Epidermal melanocyte (primary cell): ENCODE results near the gene SDK2.

Experiments used
- DNase-seq: peaks from one replicate; pipeline ENCODE4 v3.0.0; 2011; ENCODE audit warnings: low spot score; ENCODE audit not compliant: insufficient read length

The SDK2 gene

DNA sequence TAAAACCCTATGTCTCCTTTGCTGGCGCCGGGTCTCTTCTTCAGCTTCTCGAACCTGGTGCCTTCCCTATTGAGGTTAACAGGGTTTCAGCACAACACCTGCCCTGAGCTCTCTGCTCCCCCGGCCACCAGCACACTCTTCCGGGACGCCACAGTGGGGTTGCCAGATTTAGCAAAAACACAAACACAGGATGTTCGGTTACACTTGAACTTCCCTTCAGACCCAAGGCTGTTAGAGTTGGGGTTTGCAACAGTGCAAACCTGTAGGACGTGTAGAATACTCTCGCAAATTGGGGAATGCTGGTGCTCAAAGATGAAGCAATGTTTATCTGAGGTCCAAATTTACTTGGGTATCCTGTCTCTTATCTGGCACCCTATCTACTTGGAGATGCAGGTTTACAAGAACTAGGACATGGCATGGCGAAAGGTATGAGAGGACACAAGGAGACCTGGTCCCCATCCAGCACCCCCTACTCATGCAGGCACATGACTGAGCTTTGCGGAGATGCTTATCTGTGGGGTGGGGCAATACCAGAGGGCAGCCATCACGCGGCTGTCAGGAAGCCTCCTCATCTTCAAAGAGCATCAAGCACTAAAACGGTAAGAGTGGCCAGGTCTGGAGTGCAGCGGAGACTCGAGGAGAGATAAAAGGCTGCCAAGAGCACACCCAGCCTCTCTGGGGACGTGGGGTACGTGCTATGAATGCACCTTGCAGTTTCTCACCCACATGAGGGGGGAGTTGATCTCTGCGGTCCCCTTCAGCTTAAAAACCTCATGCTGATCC is 52.8 kb downstream of the SDK2 start:
- no peak for DNase-seq

DNA sequence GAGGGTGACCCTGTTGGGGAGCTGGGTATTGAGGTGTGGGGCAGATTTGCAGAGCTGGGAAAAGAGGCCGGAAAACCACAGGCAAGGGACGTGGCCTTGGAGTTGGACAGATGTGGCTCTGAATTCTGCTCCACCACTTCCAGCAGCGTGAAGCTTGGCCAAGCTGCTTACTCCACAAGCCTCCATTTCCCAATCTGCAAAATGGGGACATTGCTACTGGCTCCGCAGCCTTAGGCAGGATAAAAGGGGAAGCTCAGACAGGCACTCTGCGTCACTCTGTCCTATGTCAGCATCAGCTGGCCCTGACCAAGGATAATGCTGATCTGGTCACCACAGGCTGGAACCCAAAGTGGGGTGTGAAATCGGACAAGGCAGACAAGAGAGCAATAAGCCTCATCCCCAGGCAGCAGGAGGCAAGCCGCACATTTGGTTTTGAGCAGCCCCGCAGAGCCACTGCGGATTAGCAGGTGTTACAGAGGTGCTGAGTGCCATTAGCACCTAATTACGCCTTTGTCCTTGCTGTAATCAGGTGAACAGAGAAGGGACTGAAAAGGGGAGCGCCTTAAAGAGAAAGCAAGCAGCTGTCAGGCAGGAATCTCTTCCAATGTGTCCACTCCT is 54.8 kb downstream of the SDK2 start:
- DNase-seq, result no peak

- no peak for DNase-seq
Observed at GRCh38 chr17:73588891-73589290, 55.4 kb downstream of the SDK2 start.

- DNase-seq, result no peak
Observed at GRCh38 chr17:73588301-73588846, 55.9 kb downstream of the SDK2 start.

DNA sequence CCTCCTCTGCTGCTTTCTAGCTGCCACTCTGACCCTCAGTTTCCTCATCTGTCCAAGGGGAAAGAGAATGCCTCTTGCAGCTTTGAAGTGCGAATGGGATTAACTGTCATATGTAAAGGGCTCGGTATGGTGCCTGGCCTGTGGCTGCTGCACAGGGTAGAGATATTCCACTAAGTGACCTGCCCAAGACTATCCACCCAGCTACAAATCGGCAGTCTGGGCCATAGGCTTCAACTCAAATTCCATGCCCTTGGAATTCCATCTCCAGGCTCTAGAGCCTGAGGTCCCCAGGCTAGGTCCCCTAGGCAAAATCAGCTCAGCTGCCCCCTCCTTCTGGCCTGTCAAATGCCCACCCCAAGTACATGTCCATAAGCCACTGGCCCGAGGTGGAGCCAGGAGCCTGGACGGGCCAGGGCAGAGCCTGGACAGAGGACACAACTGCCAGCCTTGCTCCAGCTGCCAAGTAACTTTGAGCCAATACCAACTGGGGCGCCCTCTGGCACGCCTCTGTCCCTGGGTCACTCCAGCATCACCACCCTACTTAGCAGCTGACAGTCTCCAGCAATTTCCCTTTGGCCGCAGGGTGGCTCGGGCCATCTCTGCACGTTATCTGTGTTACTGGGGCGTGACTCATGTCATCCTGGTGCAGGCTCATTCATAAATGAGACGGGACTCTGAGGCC is 57.2 kb downstream of the SDK2 start:
- no peak for DNase-seq

DNA sequence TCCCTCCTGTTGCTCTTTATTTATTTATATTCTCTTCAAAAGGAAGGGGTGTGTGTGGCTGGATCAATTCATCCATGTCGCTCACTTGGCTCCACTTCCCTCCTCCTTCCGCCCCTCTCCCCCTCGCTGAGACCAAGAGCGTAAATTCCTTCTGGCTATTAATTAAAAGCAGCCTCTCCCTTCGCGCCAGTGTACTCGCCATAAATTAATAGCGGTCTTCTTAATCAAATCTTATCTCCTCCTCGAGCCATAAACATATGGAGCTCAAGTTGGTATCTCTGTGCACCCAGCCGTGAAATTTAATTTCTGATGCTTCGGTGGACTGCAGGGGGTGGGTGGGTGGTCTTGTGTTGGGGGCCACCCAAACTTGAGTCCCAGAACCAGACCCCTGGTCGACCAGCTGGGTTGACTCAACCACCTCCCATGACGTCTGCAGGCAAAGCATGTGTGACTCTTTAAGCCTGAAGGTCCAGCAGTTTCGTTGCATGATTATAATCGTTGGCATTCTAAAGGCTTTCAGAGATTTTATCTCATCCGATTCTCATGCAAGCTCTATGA is 57.9 kb downstream of the SDK2 start:
- no peak for DNase-seq

GRCh38 chr17:73585583-73585982 is 58.7 kb downstream of the SDK2 start:
- no peak for DNase-seq

GRCh38 chr17:73584987-73585386 is 59.3 kb downstream of the SDK2 start:
- DNase-seq, result no peak

DNA sequence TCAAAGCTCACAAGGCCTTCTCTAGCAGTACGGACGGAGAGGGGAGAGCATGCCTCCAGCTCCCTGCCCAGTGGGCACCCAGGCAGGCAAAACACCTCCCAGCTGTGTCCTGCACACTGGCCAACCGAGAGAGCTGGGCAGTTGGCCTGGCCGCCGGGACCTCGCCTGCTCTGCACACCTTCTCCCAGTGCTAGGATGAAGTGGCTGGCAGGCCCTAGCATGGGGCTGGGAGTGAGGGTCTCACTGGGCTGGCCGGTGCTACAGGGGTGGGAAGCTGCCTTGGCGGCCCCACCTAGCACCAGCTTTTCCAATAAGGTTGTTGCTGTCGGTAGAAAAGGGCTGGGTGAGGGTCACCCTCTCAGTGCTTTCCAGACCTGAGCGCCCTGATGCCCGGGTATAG is 60.2 kb downstream of the SDK2 start:
- DNase-seq, result no peak

- no peak for DNase-seq
Observed at GRCh38 chr17:73582821-73583220, 61.4 kb downstream of the SDK2 start.

GRCh38 chr17:73582359-73582758 is 61.9 kb downstream of the SDK2 start:
- no peak for DNase-seq

- no peak for DNase-seq
Observed at GRCh38 chr17:73581379-73581778, 62.9 kb downstream of the SDK2 start.

DNA sequence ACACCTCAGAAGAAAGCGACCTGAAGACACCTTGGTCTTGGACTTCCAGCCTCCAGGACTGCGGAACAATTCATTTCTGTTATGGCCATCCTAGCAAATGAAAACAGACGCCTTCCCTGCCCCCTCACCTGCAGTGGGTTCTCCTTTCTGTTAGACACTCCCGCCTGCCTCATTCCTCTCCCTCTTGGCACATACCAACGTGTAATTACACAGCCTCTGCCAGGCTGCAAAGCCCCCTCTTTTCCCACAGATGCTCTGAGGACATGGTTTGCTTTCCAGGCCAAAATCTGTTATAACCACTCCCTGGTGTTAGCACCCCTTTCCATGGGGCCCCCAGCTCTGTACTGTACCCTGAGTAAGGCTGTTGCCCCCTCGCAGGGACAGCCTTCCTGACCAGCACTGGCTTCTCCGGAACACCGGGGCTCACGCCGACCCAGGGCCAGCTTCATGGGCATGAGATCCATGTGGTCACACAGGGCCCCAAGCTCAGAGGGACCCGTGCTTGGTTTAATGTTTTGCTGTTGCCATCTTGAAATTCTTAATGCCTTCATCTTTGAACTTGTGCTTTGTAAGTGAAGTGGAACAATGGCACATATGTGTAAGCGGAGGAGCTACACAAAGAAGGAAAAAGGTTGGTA is 64.1 kb downstream of the SDK2 start:
- no peak for DNase-seq

DNA sequence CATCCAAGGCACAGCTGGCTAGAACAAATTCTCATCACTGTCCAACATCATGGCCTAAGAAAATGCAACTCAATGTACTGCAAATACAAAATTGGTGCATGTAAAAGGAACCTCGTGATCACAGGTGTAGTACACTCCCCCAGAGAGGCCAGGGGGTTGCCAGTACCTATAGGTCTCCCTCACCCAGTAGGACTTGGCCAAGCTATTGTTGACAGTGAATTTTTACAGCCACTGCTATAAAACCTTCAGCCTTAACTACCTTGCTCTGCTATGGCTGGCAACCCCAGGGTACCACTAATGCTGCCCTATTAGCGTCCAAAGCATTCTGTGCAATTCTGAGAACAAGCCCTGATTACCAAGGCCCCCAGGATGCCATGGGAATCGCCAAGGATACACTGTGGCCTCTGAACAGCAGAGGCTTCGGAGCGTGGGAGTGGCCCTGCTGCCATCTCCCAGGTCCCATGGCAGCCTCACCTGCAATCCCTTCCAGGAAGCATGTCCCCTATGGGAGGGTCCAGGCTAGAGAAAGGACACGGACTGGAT is 67.6 kb downstream of the SDK2 start:
- no peak for DNase-seq

GRCh38 chr17:73575470-73576221 is 68.6 kb downstream of the SDK2 start:
- DNase-seq, result no peak

DNA sequence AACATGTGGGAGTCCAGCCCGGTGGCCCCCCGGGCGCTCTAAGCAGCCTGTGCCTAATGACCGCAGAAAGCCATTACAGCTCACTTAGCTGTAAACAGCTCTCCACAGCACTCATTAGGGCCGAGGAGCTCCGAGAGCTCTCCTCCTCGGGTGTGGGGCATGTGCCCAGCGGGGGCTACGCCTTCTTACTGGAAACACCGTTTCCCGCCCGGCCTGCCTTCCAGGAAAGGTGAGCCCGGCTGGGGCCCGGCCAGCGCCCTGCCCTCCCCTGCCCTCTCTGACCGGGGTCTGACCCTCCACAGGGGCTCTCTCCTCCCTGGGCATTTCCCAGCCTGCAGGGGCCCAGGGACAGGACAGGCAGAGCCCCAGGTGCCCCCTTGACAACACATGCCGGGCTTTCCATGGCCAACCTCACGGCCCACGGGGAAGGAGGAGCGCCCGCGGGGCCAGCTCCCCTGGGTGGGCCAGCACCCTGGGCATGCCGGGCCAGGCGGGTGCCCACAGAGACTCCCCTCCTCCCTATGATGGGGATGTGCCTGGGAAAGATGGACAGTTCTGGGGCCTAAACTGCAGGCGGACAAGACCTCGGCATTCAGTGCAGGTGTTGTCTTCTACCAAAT is 72.6 kb downstream of the SDK2 start:
- no peak for DNase-seq

- DNase-seq, result no peak
Observed at GRCh38 chr17:73569762-73570319, 74.4 kb downstream of the SDK2 start.

GRCh38 chr17:73568934-73569333 is 75.3 kb downstream of the SDK2 start:
- DNase-seq, result no peak

DNA sequence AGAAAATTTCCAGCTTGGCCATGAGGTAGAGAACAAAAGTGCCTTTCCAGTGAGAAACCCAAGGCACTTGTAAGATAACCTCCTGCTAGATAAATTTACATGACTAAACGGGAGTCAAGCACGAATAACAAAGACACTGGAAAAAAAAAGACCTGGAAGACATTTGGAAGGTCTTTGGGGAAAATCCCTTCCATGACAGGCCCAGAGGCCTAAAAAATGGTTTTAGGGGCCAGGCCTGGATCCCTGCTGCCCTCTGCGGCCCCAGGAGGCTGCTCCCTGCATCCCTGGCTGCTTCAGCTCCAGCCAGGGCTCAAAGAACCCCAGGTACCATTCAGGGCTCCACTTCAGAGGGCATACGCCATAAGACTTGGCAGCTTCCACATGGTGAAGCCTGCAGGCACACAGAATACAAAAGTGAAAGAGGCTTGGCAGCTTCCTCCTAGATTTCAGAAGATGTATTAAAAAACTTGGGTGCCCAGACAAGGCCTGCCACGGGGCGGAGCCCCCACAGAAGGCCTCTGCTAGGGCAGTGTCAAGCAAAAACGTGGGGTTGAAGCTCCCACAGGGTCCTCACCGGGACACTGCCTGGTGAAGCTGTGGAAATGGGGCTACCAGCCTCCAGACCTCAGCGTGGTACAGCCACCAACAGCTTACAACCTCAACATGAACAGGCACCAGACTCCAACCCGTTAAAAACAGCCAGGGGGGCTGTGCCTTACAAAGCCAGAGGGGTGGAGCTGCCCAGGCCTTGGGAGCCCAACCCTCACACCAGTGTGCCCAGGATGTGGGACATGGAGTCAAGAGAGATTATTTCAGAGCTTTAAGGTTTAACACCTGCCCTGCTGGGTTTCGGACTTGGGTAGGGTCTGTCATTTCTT is 77.1 kb downstream of the SDK2 start:
- DNase-seq, result no peak
